GM12892 (cell line): ENCODE data around the gene SMARCD1.
"Not testable (repeated sequence)": the region's sequence is repeated elsewhere in the genome, so short reads cannot be mapped to it uniquely, and the experiment has no call there.

ENCODE experiments used
- POLR2A ChIP-seq: IDR thresholded peaks from 2 replicates; pipeline ENCODE4 v1.6.1; 2011; ENCODE audit warnings: low read depth, low read length, control low read depth
- POLR2AphosphoS5 ChIP-seq: IDR thresholded peaks from 2 replicates; pipeline ENCODE4 v1.6.1; 2011; ENCODE audit warnings: low read depth, low read length, control low read depth
- TAF1 ChIP-seq: IDR thresholded peaks from 2 replicates; pipeline ENCODE4 v1.6.1; 2011; ENCODE audit warnings: low read depth, mild to moderate bottlenecking, control low read depth, low read length, borderline replicate concordance

DNA sequence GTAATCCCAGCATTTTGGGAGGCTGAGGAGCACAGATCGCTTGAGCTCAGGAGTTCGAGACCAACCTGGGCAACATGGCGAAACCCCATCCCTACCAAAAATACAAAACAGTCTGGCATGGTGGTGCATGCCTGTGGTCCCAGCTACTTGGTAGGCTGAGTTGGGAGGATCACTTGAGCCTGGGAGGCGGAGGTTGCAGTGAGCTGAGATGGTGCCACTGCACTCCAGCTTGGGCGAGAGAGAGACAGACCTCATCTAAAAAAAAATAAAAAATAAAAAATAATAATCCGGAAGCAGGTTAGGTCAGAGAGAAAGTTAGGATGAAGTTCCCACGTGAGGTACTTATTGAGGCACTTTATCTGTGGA is 750 bp upstream of the SMARCD1 start:
- not testable (repeated sequence) for TF ChIP-seq POLR2A, POLR2AphosphoS5, TAF1
